ENCODE results near the gene OBSL1. TPM values are rescaled to one million over a fixed set of nuclear protein-coding genes. Genes with fewer than 3 reads are reported as not detected.

OBSL1 gene
- total RNA-seq, 1 donor from 2014 or later, result 208 TPM

DNA sequence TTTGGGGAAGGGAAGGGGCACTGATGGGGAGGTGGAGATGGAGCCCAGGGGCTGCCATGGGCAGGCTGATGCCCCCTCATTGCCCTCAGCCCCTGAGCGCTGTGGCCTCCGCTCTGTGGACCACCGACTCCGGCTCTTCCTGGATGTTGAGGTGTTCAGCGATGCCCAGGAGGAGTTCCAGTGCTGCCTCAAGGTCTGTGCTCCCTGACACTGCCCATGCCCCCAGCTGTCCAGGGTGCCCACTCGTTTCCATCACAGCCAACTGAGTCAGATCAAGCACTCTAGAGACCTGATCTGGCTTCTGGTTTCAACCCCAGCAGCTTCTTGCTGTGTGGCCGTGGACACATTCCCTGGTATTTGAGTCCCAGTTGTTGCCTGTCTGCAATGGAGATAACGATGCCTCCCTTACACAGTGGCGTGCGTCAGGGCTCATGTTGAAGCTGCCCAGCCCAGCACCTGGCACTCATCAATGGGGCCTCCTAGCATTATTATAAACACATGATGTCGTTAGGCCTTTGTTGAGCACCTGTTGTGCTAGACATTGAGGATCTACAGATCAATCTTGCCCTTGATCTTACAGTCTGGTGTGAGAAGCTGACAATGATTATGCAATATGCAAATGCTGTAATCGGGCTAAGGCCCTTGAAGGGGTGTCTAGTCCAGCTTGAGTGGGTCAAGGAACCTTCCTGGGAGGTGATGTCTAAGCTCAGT is 40.7 kb upstream of the OBSL1 start:
- intact Hi-C loops (cut with micrococcal nuclease), result no loop called here
- H3K9me3 ChIP-seq (replicated peaks), result no peaks in the 10 kb centered on the region
- peak overlapping the region; percentile 30 for H3K27ac ChIP-seq (replicated peaks)
- H3K36me3 ChIP-seq, result peaks cover 58% of the 10 kb centered on the region
- H3K4me3 ChIP-seq, result no peak overlapping the region
- TF ChIP-seq, protein P1, sequence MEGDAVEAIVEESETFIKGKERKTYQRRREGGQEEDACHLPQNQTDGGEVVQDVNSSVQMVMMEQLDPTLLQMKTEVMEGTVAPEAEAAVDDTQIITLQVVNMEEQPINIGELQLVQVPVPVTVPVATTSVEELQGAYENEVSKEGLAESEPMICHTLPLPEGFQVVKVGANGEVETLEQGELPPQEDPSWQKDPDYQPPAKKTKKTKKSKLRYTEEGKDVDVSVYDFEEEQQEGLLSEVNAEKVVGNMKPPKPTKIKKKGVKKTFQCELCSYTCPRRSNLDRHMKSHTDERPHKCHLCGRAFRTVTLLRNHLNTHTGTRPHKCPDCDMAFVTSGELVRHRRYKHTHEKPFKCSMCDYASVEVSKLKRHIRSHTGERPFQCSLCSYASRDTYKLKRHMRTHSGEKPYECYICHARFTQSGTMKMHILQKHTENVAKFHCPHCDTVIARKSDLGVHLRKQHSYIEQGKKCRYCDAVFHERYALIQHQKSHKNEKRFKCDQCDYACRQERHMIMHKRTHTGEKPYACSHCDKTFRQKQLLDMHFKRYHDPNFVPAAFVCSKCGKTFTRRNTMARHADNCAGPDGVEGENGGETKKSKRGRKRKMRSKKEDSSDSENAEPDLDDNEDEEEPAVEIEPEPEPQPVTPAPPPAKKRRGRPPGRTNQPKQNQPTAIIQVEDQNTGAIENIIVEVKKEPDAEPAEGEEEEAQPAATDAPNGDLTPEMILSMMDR (IDR thresholded peaks at IDR 0.05; ENCODE audit: borderline replicate concordance), result no peak
- no peaks in the 10 kb centered on the region for H3K27me3 ChIP-seq (ENCODE audit: low read depth)
- no peak for DNase-seq
- H3K4me1 ChIP-seq, result peaks cover 41% of the 10 kb centered on the region

DNA sequence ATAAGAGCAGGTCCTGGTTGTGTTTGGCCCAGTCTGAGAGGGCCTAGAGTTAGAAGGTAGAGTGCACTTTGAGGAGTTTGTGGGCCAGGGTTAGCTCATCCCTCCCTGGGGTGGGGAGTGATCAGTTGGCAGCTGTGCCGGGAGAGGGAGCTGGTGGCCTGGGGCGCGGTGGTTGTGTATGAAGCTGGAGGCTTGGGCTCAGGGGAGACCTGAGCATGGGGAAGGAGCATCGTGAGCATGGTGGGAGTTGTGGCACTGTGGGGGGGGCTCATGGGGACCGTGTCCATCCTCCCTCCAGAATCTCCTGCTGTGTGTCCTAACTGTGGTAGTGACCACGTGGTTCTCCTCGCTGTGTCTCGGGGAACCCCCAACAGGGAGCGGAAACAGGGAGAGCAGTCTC is 40.0 kb upstream of the OBSL1 start:
- no peaks in the 10 kb centered on the region for H3K9me3 ChIP-seq (replicated peaks)
- H3K27ac ChIP-seq (replicated peaks), result peak overlapping the region; percentile 91
- TF ChIP-seq, protein P1 (IDR thresholded peaks at IDR 0.05; ENCODE audit: borderline replicate concordance), result no peak
- peaks cover 65% of the 10 kb centered on the region for H3K36me3 ChIP-seq
- DNase-seq, result no peak
- intact Hi-C loops (cut with micrococcal nuclease), result no loop called here
- H3K4me1 ChIP-seq, result peaks cover 36% of the 10 kb centered on the region
- H3K4me3 ChIP-seq, result no peak overlapping the region
- no peaks in the 10 kb centered on the region for H3K27me3 ChIP-seq (ENCODE audit: low read depth)

DNA sequence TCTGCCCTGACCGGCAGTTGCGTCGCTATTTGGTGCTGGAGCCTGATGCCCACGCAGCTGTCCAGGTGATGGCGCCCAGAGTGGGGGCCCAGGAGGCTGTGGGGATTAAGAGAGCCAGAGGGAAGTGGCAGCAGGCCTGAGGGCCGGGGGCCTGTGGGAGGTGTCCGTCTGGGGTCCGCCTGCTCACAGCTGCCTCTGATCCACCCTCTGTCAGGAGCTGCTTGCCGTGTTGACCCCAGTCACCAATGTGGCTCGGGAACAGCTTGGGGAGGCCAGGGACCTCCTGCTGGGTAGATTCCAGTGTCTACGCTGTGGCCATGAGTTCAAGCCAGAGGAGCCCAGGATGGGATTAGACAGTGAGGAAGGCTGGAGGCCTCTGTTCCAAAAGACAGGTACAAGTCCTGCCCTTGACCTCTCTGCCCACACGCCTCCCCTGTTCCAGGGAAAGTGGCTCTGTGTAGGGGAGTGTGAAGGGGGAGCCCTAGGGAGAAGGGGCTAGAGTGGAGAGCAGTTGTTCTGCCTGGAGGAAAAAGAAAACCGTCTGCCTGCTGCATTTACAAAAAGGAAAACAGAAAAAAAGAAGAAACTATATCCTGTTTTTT is 37.9 kb upstream of the OBSL1 start:
- TF ChIP-seq, protein P1 (IDR thresholded peaks at IDR 0.05; ENCODE audit: borderline replicate concordance), result no peak
- no peaks in the 10 kb centered on the region for H3K9me3 ChIP-seq (replicated peaks)
- intact Hi-C loops (cut with micrococcal nuclease), result no loop called here
- no peaks in the 10 kb centered on the region for H3K27me3 ChIP-seq (ENCODE audit: low read depth)
- H3K36me3 ChIP-seq, result peaks cover 60% of the 10 kb centered on the region
- H3K4me3 ChIP-seq, result no peak overlapping the region
- H3K27ac ChIP-seq (replicated peaks), result peak overlapping the region; percentile 91
- H3K4me1 ChIP-seq, result peaks cover 23% of the 10 kb centered on the region
- no peak for DNase-seq

DNA sequence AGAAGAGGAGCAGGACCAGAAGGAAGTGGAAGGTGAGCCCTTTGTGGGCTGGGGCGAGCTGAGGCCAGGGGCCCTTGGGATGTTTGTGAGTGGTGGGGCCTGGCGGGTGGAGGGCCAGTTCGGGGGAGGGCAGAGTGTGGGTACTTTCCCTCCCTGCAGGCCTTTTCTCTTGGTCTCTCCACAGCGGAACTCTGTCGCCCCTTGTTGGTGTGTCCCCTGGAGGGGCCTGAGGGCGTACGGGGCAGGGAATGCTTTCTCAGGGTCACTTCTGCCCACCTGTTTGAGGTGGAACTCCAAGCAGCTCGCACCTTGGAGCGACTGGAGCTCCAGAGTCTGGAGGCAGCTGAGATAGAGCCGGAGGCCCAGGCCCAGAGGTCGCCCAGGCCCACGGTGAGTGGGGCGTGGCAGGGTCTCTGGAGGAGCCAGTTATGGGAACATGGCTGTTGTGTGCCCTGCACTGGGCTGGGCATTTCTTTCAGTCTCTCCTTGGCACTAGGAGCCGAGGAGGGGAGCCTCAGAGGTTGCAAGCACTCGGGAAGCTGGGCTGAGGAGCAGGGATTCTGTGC is 37.1 kb upstream of the OBSL1 start:
- H3K27ac ChIP-seq (replicated peaks), result peak overlapping the region; percentile 91
- TF ChIP-seq, protein P1 (IDR thresholded peaks at IDR 0.05; ENCODE audit: borderline replicate concordance), result no peak
- DNase-seq, result no peak
- peaks cover 61% of the 10 kb centered on the region for H3K36me3 ChIP-seq
- no peaks in the 10 kb centered on the region for H3K27me3 ChIP-seq (ENCODE audit: low read depth)
- no peak overlapping the region for H3K4me3 ChIP-seq
- no peaks in the 10 kb centered on the region for H3K9me3 ChIP-seq (replicated peaks)
- intact Hi-C loops (cut with micrococcal nuclease), result no loop called here
- peaks cover 23% of the 10 kb centered on the region for H3K4me1 ChIP-seq

DNA sequence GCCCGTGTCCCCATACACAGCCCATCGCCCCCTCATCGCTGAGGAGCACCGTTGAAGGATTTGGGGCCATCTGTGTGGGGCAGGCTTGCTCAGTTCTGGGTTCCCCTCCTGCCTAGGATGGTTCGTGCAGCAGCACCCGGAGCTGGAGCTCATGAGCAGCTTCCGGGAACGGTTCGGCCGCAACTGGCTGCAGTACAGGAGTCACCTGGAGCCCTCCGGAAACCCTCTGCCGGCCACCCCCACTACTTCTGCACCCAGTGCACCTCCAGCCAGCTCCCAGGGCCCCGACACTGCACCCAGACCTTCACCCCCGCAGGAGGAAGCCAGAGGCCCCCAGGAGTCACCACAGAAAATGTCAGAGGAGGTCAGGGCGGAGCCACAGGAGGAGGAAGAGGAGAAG is 36.6 kb upstream of the OBSL1 start:
- Histone ChIP-seq H3K4me3 (no peak overlapping the region), H3K4me1 (peaks cover 23% of the 10 kb centered on the region), H3K36me3 (peaks cover 66% of the 10 kb centered on the region), H3K27me3 (ENCODE audit: low read depth) (no peaks in the 10 kb centered on the region), H3K9me3 (replicated peaks) (no peaks in the 10 kb centered on the region), H3K27ac (replicated peaks) (peak overlapping the region; percentile 91)
- no peak for DNase-seq
- TF ChIP-seq, protein P1 (IDR thresholded peaks at IDR 0.05; ENCODE audit: borderline replicate concordance), result no peak
- intact Hi-C loops (cut with micrococcal nuclease), result no loop called here
